BJ (cell line): ENCODE results near the gene SLC1A3. TPM values are rescaled to one million over a fixed set of nuclear protein-coding genes. Genes with fewer than 3 reads are reported as not detected.

Experiments
- CTCF ChIA-PET: fragments of 350-600 bp; formaldehyde crosslinking; extraction: SDS; loops from one replicate; lab custom pipeline; 2021; ENCODE audit warnings: antibody characterized with exemption, inconsistent platforms; lab: Yijun Ruan, JAX
- POLR2A ChIA-PET: fragments of 300-600 bp; sonication (Branson Sonifier 250); formaldehyde crosslinking; extraction: SDS; loops from one replicate; lab custom pipeline; 2021; ENCODE audit warnings: antibody characterized with exemption; lab: Charles Lee
- DNase-seq: peaks from one replicate; pipeline ENCODE4 v3.0.0-alpha.2; 2011; ENCODE audit warnings: low read depth
- H3K27me3 ChIP-seq: 2 replicates; pipeline ENCODE4 v1.6.0; 2011; ENCODE audit warnings: low read length; ENCODE audit not compliant: control insufficient read depth, insufficient read depth
- H3K36me3 ChIP-seq: 2 replicates; pipeline ENCODE4 v1.5.1; 2011; ENCODE audit warnings: low read length; ENCODE audit not compliant: control insufficient read depth, insufficient read depth
- H3K4me3 ChIP-seq: 2 replicates; pipeline ENCODE4 v1.5.1; 2011; ENCODE audit warnings: low read depth, mild to moderate bottlenecking, control low read depth, low read length
- polyA plus RNA-seq: library from polyadenylated mRNA; depleted of rRNA; stranded (reverse); fragments of >200 nt; gene quantifications from 2 replicates; pipeline ENCODE4 v1.2.3, GENCODE V29; 2011
- TF ChIP-seq, protein P1 (sequence below): IDR thresholded peaks from 2 replicates; pipeline ENCODE4 v1.5.1; 2011; ENCODE audit warnings: low read depth, mild to moderate bottlenecking, control low read depth, inconsistent platforms, low read length, moderate library complexity; ENCODE audit not compliant: insufficient read depth

Gene SLC1A3
- polyA plus RNA-seq, 1 experiment: 0.54 TPM

DNA sequence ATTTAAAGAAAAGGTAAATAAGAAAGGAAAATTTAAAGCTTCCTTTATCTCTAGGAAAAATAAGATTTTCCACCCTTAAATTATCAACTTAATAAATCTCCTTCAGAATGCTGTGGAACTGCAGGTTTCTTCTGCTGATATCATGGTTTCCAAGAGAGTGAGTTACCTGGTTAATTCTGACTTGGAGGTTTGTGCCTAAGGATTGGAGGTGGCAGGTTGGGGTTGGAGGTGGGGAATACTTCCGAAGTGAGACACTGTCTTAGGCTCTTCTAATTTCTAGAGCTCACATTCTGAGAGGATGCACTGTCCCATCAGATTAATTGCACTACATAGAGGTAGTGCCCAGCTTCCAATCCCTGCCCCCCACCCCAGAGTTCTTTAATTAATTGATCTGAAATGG is 31.1 kb downstream of the SLC1A3 start:
- no peaks in the 10 kb centered on the region for H3K36me3 ChIP-seq
- H3K4me3 ChIP-seq: no peak overlapping the region
- ChIA-PET POLR2A (no interaction called here), CTCF (interaction anchor here (1.1 to 1.9 kb wide), 2 partner anchors 10 to 222 kb away, joined by 3 to 5 read pairs; no protein-coding TSS in a partner anchor)
- TF ChIP-seq, protein P1, sequence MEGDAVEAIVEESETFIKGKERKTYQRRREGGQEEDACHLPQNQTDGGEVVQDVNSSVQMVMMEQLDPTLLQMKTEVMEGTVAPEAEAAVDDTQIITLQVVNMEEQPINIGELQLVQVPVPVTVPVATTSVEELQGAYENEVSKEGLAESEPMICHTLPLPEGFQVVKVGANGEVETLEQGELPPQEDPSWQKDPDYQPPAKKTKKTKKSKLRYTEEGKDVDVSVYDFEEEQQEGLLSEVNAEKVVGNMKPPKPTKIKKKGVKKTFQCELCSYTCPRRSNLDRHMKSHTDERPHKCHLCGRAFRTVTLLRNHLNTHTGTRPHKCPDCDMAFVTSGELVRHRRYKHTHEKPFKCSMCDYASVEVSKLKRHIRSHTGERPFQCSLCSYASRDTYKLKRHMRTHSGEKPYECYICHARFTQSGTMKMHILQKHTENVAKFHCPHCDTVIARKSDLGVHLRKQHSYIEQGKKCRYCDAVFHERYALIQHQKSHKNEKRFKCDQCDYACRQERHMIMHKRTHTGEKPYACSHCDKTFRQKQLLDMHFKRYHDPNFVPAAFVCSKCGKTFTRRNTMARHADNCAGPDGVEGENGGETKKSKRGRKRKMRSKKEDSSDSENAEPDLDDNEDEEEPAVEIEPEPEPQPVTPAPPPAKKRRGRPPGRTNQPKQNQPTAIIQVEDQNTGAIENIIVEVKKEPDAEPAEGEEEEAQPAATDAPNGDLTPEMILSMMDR: no peak
- H3K27me3 ChIP-seq: peaks cover 1% of the 10 kb centered on the region; the same call in 1 of the 2 replicates
- DNase-seq: no peak

DNA sequence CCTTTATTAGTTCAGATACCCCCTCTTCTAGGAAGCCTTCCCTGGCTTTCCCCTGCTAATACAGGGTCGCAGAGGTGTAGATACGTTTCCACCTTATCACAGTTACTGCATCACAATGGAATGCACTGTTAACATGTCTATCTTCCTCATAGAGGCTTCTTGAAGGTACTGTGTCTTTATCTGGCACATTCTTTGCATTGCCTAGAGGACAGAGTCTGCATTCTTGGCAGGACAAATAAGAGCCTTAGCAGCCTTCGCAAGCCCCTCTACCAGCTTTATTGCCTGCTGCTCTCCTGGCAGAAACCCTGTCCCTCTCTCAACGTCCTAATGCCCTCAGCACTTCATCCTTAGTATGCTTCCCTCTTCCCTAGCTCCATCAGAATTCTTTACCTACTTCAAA is 31.6 kb downstream of the SLC1A3 start:
- CTCF ChIA-PET: interaction anchor here (1.1 to 1.9 kb wide), 2 partner anchors 10 to 223 kb away, joined by 3 to 5 read pairs; no protein-coding TSS in a partner anchor
- peaks cover 1% of the 10 kb centered on the region; the same call in 1 of the 2 replicates for H3K27me3 ChIP-seq
- TF ChIP-seq, protein P1: no peak
- H3K4me3 ChIP-seq: no peak overlapping the region
- POLR2A ChIA-PET: no interaction called here
- no peaks in the 10 kb centered on the region for H3K36me3 ChIP-seq
- no peak for DNase-seq

DNA sequence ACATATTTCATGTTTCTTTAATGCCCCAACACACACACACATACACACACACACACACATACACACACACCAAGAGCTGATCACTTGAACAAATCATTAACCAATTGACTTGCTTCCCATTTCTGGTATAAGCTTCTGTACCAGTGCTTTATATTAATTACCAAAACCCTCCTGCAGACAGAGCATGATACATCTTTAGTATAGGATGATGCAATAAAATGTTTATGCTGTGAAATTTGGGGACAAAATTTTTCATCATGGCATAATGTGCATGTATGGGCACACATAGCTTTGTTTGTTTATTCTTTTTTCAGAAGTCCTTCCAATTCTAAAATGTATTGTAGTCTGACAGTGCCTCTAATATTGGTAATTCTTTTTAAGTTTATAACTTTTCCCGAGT is 34.5 kb downstream of the SLC1A3 start:
- Histone ChIP-seq H3K4me3 (no peak overlapping the region), H3K36me3 (no peaks in the 10 kb centered on the region), H3K27me3 (peaks cover 1% of the 10 kb centered on the region; the same call in 1 of the 2 replicates)
- POLR2A ChIA-PET: interaction anchor here (0.6 kb wide), 1 partner anchor 20 kb away, joined by 3 read pairs; no protein-coding TSS in a partner anchor
- DNase-seq: no peak
- CTCF ChIA-PET: interaction anchor here (1.7 to 1.9 kb wide), 2 partner anchors 12 to 55 kb away, joined by 4 to 5 read pairs; no protein-coding TSS in a partner anchor
- TF ChIP-seq, protein P1: no peak

DNA sequence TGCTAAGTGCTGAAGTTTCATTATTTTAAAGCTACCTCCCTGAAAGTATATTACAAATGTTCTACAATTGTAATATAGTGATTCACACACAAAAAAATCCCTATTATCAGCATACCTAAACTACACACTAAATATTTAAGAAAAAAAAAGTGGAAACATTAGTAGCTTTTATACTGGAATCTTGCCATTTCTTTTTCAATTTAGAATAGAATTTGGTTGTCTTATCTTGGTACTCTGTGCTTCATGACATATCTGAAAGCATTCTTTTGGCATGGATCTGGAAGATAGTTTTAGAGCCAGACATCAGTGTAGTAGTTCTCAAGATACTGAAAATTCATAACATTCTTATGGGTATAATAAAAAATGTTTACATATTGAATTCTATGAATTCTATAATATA is 35.0 kb downstream of the SLC1A3 start:
- TF ChIP-seq, protein P1: no peak
- no peak for DNase-seq
- CTCF ChIA-PET: interaction anchor here (0.9 to 1.9 kb wide), 4 partner anchors 10 to 55 kb away, joined by 3 to 5 read pairs (median 4); no protein-coding TSS in a partner anchor
- POLR2A ChIA-PET: interaction anchor here (0.6 kb wide), 1 partner anchor 19 kb away, joined by 3 read pairs; no protein-coding TSS in a partner anchor
- Histone ChIP-seq H3K4me3 (no peak overlapping the region), H3K27me3 (peaks cover 1% of the 10 kb centered on the region; the same call in 1 of the 2 replicates), H3K36me3 (no peaks in the 10 kb centered on the region)

DNA sequence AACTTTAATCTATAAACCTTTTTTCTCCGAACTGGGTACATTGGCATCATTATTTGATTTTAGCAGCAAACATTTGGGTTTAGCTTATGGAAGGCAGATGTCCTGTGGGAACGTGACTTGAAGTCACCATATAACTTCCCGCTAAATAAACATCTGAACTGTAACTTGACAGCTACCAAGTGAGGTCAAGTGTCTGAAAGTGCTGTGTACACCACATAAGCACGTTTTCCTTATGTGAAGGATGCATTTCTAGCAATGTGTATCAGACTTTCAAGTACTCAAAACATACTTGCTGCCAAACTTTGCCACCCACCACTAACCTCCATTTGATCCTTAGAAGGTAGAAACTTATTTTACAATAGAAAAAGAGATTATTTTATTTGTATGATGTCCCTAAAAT is 35.7 kb downstream of the SLC1A3 start:
- CTCF ChIA-PET: interaction anchor here (0.9 to 1.9 kb wide), 4 partner anchors 11 to 54 kb away, joined by 3 to 5 read pairs (median 4); no protein-coding TSS in a partner anchor
- TF ChIP-seq, protein P1: no peak
- no peak for DNase-seq
- Histone ChIP-seq H3K36me3 (no peaks in the 10 kb centered on the region), H3K27me3 (no peaks in the 10 kb centered on the region), H3K4me3 (no peak overlapping the region)
- POLR2A ChIA-PET: no interaction called here
